Ascending aorta (tissue), 2 donors: ENCODE results near the gene AGAP2. TPM values are rescaled to one million over a fixed set of nuclear protein-coding genes. Genes with fewer than 3 reads are reported as not detected.
"Not testable (repeated sequence)": the region's sequence is repeated elsewhere in the genome, so short reads cannot be mapped to it uniquely, and the experiment has no call there.

Experiments used
- DNase-seq, 2 donors: peaks; one replicate each; pipeline ENCODE4 v3.0.0-alpha.2; 2019; ENCODE audit warnings: low spot score in 2 of 2
- H3K27ac ChIP-seq, 2 donors: fragments of 200-600 bp; sonication (generic); one replicate each; pipeline ENCODE4 v1.5.1; 2016 to 2017; ENCODE audit warnings: mild to moderate bottlenecking in 1 of 2
- H3K27me3 ChIP-seq: fragments of 200-600 bp; sonication (generic); one replicate; pipeline ENCODE4 v1.5.1; 2017
- H3K36me3 ChIP-seq, 2 donors: fragments of 200-600 bp; sonication (generic); one replicate each; pipeline ENCODE4 v1.5.1; 2016
- H3K4me1 ChIP-seq, 2 donors: fragments of 200-600 bp; sonication (generic); one replicate each; pipeline ENCODE4 v1.5.1; 2016 to 2017; ENCODE audit warnings: mild to moderate bottlenecking in 1 of 2
- H3K4me3 ChIP-seq, 2 donors: fragments of 200-600 bp; sonication (generic); one replicate each; pipeline ENCODE4 v1.5.1; 2016 to 2017; ENCODE audit warnings: mild to moderate bottlenecking in 1 of 2
- H3K9me3 ChIP-seq, 2 donors: fragments of 200-600 bp; sonication (generic); one replicate each; pipeline ENCODE4 v1.5.1; 2016
- intact Hi-C: fragments of 100-400 bp; cut with DNase I; formaldehyde crosslinking; loops from one replicate; pipeline ENCODE4 v1.15.1; 2023
- total RNA-seq: library from RNA; depleted of rRNA; stranded (reverse); fragments of >200 nt; gene quantifications from one replicate; pipeline ENCODE4 v1.1.0, GENCODE V29; 2016
- TF ChIP-seq, protein P1 (sequence below), 3 experiments: fragments of 200-600 bp in 2 of 3; fragments of 450-650 bp in 1 of 3; sonication (generic) in 2 of 3; IDR thresholded peaks; one replicate each; pipeline ENCODE4 v1.5.1; 2016 to 2019; ENCODE audit warnings: antibody characterized with exemption in 3 of 3, mild to moderate bottlenecking in 1 of 3, moderate library complexity in 1 of 3

The AGAP2 gene
- total RNA-seq, 1 donor from 2014 or later: 11.5 TPM

DNA sequence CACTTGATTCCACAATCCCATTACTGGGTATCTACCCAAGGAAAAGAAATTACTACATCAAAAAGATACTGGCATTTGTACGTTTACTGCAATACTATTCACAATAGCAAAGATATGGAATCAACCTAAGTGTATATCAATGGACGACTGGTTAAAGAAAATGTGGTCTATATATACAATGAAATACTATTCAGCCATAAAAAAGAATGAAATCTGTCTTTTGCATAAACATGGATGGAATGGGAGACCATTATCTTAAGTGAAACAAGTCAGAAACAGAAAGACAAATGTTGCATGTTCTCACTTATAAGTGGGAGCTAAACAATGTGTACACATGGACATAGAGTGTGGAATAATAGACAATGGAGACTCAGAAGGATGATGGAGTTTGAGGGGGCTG lies 49.6 kb downstream of the AGAP2 start:
- TF ChIP-seq, protein P1, sequence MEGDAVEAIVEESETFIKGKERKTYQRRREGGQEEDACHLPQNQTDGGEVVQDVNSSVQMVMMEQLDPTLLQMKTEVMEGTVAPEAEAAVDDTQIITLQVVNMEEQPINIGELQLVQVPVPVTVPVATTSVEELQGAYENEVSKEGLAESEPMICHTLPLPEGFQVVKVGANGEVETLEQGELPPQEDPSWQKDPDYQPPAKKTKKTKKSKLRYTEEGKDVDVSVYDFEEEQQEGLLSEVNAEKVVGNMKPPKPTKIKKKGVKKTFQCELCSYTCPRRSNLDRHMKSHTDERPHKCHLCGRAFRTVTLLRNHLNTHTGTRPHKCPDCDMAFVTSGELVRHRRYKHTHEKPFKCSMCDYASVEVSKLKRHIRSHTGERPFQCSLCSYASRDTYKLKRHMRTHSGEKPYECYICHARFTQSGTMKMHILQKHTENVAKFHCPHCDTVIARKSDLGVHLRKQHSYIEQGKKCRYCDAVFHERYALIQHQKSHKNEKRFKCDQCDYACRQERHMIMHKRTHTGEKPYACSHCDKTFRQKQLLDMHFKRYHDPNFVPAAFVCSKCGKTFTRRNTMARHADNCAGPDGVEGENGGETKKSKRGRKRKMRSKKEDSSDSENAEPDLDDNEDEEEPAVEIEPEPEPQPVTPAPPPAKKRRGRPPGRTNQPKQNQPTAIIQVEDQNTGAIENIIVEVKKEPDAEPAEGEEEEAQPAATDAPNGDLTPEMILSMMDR (IDR thresholded peaks at IDR 0.05): no peak
- no peaks in the 10 kb centered on the region for H3K27me3 ChIP-seq
- H3K4me1 ChIP-seq: no peaks in the 10 kb centered on the region
- no peak overlapping the region for H3K4me3 ChIP-seq
- no peaks in the 10 kb centered on the region for H3K36me3 ChIP-seq
- no peak overlapping the region for H3K27ac ChIP-seq
- intact Hi-C loops: no loop called here
- DNase-seq: no peak
- no peaks in the 10 kb centered on the region for H3K9me3 ChIP-seq

DNA sequence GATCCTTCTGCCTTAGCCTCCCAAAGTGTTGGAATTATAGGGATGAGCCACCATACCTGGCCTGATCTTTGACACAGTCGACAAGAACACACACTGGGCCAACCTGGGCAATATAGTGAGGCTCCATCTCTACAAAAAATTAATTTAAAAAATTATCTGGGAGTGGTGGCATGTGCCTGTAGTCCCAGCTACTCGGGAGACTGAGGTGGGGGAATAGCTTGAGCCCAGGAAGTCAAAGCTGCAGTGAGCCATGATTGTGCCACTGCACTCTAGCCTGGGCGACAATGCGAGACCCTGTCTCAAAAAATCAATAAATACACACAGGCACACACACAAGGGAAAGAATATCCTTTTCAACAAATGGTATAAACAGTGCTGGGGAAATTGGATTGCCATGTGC lies 50.7 kb downstream of the AGAP2 start:
- H3K36me3 ChIP-seq: no peaks in the 10 kb centered on the region
- TF ChIP-seq, protein P1 (IDR thresholded peaks at IDR 0.05): no peak
- DNase-seq: no peak
- no peak overlapping the region for H3K27ac ChIP-seq
- H3K9me3 ChIP-seq: no peaks in the 10 kb centered on the region
- no peaks in the 10 kb centered on the region for H3K4me1 ChIP-seq
- no peak overlapping the region for H3K4me3 ChIP-seq
- intact Hi-C loops: no loop called here
- H3K27me3 ChIP-seq: no peaks in the 10 kb centered on the region

- intact Hi-C loops: no loop called here
- no peak overlapping the region for H3K27ac ChIP-seq
- H3K4me3 ChIP-seq: no peak overlapping the region
- H3K4me1 ChIP-seq: no peaks in the 10 kb centered on the region
- H3K27me3 ChIP-seq: no peaks in the 10 kb centered on the region
- no peak for DNase-seq
- no peaks in the 10 kb centered on the region for H3K9me3 ChIP-seq
- H3K36me3 ChIP-seq: no peaks in the 10 kb centered on the region
- TF ChIP-seq, protein P1 (IDR thresholded peaks at IDR 0.05): no peak
These were observed 58.8 kb downstream of the AGAP2 start for GRCh38 chr12:57679697-57680096.

GRCh38 chr12:57677947-57678346 lies 60.6 kb downstream of the AGAP2 start:
- intact Hi-C loops, H3K36me3 ChIP-seq, H3K4me1 ChIP-seq, H3K9me3 ChIP-seq, H3K4me3 ChIP-seq, DNase-seq, H3K27ac ChIP-seq, H3K27me3 ChIP-seq: not testable (repeated sequence)

DNA sequence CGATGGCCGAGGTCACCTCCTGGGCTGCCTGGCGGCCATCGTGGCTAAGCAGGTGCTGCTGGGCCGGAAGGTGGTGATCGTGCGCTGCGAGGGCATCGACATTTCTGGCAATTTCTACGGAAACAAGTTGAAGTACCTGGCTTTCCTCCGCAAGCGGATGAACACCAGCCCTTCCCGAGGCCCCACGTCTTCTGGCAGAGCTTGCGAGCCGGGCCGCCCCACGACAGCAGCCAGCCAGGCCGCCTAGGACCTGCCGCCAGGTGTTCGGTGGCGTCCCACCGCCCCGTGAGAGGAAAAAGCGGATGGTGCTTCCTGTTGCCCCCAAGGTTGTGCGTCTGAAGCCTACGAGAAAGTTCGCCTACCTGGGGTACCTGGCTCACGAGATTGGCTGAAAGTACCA lies 63.9 kb downstream of the AGAP2 start:
- Histone ChIP-seq H3K4me3 (no peak overlapping the region), H3K27ac (no peak overlapping the region), H3K9me3 (no peaks in the 10 kb centered on the region), H3K36me3 (no peaks in the 10 kb centered on the region), H3K4me1 (no peaks in the 10 kb centered on the region), H3K27me3 (no peaks in the 10 kb centered on the region)
- no peak for DNase-seq
- TF ChIP-seq, protein P1 (IDR thresholded peaks at IDR 0.05): no peak
- intact Hi-C loops: no loop called here

Other genes starting within 250 kb of the AGAP2 start
- 0.64 TPM for gene DDIT3, start 218.2 kb downstream of the AGAP2 start, total RNA-seq
- gene MBD6, start 215.9 kb downstream of the AGAP2 start, total RNA-seq: 48.5 TPM
- 116 TPM for gene DCTN2, start 191.6 kb downstream of the AGAP2 start, total RNA-seq
- not detected for gene KIF5A, start 188.7 kb downstream of the AGAP2 start, total RNA-seq
- 153 TPM for gene PIP4K2C, start 147.6 kb downstream of the AGAP2 start, total RNA-seq
- 33.5 TPM for gene DTX3, start 133.9 kb downstream of the AGAP2 start, total RNA-seq
- 47.8 TPM for gene ARHGEF25, start 127.3 kb downstream of the AGAP2 start, total RNA-seq
- gene B4GALNT1, start 105.5 kb downstream of the AGAP2 start, total RNA-seq: 16.6 TPM
- 233 TPM for gene OS9, start 44.6 kb downstream of the AGAP2 start, total RNA-seq
- 42.3 TPM for gene TSPAN31, start 6.3 kb upstream of the AGAP2 start, total RNA-seq
- gene CDK4, start 13.6 kb upstream of the AGAP2 start, total RNA-seq: 82.6 TPM
- 8.4 TPM for gene MARCHF9, start 16.4 kb upstream of the AGAP2 start, total RNA-seq
- not detected for gene CYP27B1, start 28.3 kb upstream of the AGAP2 start, total RNA-seq
- gene METTL1, start 33.4 kb upstream of the AGAP2 start, total RNA-seq: 29.8 TPM
- gene EEF1AKMT3, start 33.9 kb upstream of the AGAP2 start, total RNA-seq: 2.1 TPM
- gene TSFM, start 44.0 kb upstream of the AGAP2 start, total RNA-seq: 46.8 TPM
- gene AVIL, start 80.0 kb upstream of the AGAP2 start, total RNA-seq: 6.4 TPM
- 129 TPM for gene CTDSP2, start 108.0 kb upstream of the AGAP2 start, total RNA-seq
- gene ATP23, start 202.8 kb upstream of the AGAP2 start, total RNA-seq: not detected